GM21529 (cell line): Measurements from ENCODE around the gene NLN.
"Not testable (repeated sequence)": the region's sequence is repeated elsewhere in the genome, so short reads cannot be mapped to it uniquely, and the experiment has no call there.

Source experiments
- ATAC-seq: cut with Tn5 transposase; IDR thresholded peaks from one replicate; pipeline ENCODE4 v1.9.1; 2021; ENCODE audit not compliant: unreplicated experiment

Gene NLN

GRCh38 chr5:65866837-65867521 lies 145.0 kb downstream of the NLN start:
- no peak for ATAC-seq

GRCh38 chr5:65867542-65868195 lies 145.7 kb downstream of the NLN start:
- ATAC-seq = no peak

DNA sequence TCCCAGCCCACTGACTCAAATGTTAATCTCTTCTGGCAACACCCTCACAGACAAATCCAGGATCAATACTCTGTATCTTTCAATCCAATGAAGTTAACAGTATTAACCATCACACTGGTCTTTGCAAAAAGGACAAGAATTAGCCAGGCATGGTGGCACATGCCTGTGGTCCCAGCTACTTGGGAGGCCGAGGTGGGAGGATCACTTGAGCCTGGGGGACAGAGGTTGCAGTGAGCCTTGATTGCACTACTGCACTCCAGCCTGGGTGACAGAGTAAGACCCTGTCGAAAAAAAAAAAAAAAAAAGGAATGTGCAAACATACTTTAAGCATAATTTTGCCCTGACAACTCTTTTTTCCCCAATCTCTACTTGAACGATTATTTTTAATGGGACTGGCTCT lies 146.5 kb downstream of the NLN start:
- no peak for ATAC-seq

DNA sequence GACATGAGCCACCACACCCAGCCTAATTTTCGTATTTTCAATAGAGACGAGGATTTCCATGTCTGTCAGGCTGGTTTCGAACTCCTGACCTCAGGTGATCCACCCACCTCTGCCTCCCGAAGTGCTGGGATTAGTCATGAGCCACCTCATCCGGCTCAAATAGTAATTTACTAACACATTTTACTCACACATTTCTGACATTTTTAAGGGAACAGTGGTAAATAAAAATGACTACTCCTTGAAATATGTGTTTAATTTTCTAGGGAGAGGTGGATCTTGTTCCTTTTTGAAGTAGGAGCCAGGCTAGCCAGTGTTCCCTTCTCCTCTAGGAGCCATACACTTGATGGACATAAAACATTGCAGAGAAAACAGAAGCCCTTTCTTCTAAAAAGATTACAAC lies 149.2 kb downstream of the NLN start:
- ATAC-seq = no peak

DNA sequence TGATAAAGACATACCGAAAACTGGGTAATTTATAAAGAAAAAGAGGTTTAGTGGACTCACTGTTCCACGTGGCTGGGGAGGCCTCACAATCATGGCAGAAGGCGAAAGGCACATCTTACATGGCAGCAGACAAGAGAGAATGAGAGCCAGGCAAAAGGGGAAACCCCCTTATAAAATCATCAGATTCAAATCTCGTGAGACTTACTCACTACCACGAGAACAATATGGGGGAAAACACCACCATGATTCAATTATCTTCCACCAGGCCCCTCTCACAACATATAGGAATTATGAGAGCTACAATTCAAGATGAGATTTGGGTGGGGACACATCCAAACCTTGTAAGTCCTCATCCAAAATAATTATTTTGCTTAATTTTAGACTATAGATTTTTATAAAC lies 149.8 kb downstream of the NLN start:
- ATAC-seq = not testable (repeated sequence)

GRCh38 chr5:65873181-65873750 lies 151.3 kb downstream of the NLN start:
- no peak for ATAC-seq

- no peak for ATAC-seq
These were observed 152.2 kb downstream of the NLN start for GRCh38 chr5:65874241-65874640.

DNA sequence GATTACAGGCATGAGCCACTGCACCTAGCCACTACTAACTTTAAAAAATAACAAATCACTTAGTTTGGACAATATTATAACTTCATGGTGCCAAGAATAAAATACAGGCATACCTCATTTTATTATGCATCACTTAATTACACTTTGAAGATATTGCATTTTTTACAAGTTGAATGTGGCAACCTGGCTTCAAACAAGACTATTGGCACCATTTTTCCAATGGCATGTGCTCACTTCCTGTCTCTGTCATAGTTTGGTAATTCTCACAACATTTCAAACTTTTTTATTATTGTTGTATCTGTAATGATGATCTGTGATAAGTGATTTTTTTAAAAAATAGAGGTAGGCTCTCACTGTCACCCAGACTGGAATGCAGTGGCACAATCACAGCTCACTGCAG lies 154.5 kb downstream of the NLN start:
- no peak for ATAC-seq

DNA sequence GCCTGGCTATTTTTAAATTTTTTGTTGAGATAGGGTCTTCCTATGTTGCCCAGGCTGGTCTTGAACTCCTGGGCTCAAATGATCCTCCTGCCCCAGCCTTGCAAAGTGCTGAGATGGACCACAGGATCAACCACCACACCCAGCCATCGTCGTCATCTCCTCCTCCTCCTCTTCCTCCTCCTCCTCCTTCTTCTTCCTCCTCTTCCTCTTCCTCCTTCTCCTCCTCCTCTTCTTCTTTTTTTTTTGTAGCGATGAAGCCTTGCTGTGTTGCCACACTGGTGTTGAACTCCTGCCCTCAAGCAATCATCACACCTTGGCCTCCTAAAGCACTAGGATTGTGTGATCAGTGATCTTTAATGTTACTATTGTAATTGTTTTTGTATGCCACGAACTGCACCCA lies 155.0 kb downstream of the NLN start:
- ATAC-seq = no peak
